GM12891 (cell line): ENCODE results near the gene CNTN2.

ENCODE experiments used
- DNase-seq: peaks from one replicate; pipeline ENCODE4 v3.0.0; 2011; ENCODE audit warnings: low spot score; ENCODE audit not compliant: insufficient read length
- FAIRE-seq: peaks from 2 replicates; lab custom pipeline; 2011; peaks lifted over from hg19 to GRCh38; lab: Jason Lieb, UNC
- PAX5 ChIP-seq: IDR thresholded peaks from 2 replicates; pipeline ENCODE4 v1.6.1; 2011; ENCODE audit warnings: low read length, moderate library complexity, mild to moderate bottlenecking; ENCODE audit not compliant: insufficient read depth, severe bottlenecking
- POLR2A ChIP-seq: IDR thresholded peaks from 2 replicates; pipeline ENCODE4 v1.6.1; 2011; ENCODE audit warnings: low read depth, low read length, control low read depth
- POLR2AphosphoS5 ChIP-seq: IDR thresholded peaks from 2 replicates; pipeline ENCODE4 v1.6.1; 2011; ENCODE audit warnings: low read depth, low read length, control low read depth
- POU2F2 ChIP-seq: IDR thresholded peaks from 2 replicates; pipeline ENCODE4 v1.6.1; 2011; ENCODE audit warnings: low read depth, mild to moderate bottlenecking, control low read depth, low read length, moderate library complexity
- SPI1 ChIP-seq: IDR thresholded peaks from 2 replicates; pipeline ENCODE4 v1.6.1; 2011; ENCODE audit warnings: low read depth, low read length, control low read depth
- TAF1 ChIP-seq: IDR thresholded peaks from 2 replicates; pipeline ENCODE4 v1.6.1; 2011; ENCODE audit warnings: low read depth, low read length, control low read depth

The CNTN2 gene

GRCh38 chr1:205018381-205018780 is 24.6 kb upstream of the CNTN2 start:
- TF ChIP-seq PAX5: no peak
- TF ChIP-seq POLR2A: no peak
- no peak for TF ChIP-seq POLR2AphosphoS5
- no peak for TF ChIP-seq POU2F2
- TF ChIP-seq TAF1: no peak
- no peak for TF ChIP-seq SPI1
- FAIRE-seq (no peak), DNase-seq (no peak)

- FAIRE-seq (no peak), DNase-seq (no peak)
- TF ChIP-seq TAF1 (no peak), POLR2AphosphoS5 (no peak), PAX5 (no peak), SPI1 (no peak)
Measured at GRCh38 chr1:205020466-205020865, 22.5 kb upstream of the CNTN2 start.

GRCh38 chr1:205024679-205025078 is 18.3 kb upstream of the CNTN2 start:
- TF ChIP-seq POLR2AphosphoS5: no peak
- TF ChIP-seq PAX5: no peak
- no peak for TF ChIP-seq POU2F2
- no peak for TF ChIP-seq POLR2A
- no peak for TF ChIP-seq SPI1
- TF ChIP-seq TAF1: no peak
- FAIRE-seq (no peak), DNase-seq (no peak)

- DNase-seq: no peak
- FAIRE-seq: no peak
- TF ChIP-seq POLR2AphosphoS5: no peak
- TF ChIP-seq PAX5: no peak
- TF ChIP-seq POLR2A: no peak
- no peak for TF ChIP-seq TAF1
- TF ChIP-seq SPI1: no peak
- TF ChIP-seq POU2F2: no peak
Measured at GRCh38 chr1:205025239-205025638, 17.8 kb upstream of the CNTN2 start.

GRCh38 chr1:205026181-205026580 is 16.8 kb upstream of the CNTN2 start:
- FAIRE-seq (no peak), DNase-seq (no peak)
- no peak for TF ChIP-seq TAF1

- DNase-seq: no peak
- FAIRE-seq: no peak
- no peak for TF ChIP-seq POLR2AphosphoS5
- no peak for TF ChIP-seq PAX5
Measured at GRCh38 chr1:205028390-205028789, 14.6 kb upstream of the CNTN2 start.

GRCh38 chr1:205028924-205029323 is 14.1 kb upstream of the CNTN2 start:
- TF ChIP-seq POLR2A (no peak), POLR2AphosphoS5 (no peak), POU2F2 (no peak), TAF1 (no peak), PAX5 (no peak)
- DNase-seq (no peak), FAIRE-seq (no peak)

- no peak for TF ChIP-seq POLR2A
- TF ChIP-seq POU2F2: no peak
- no peak for TF ChIP-seq PAX5
- no peak for TF ChIP-seq POLR2AphosphoS5
- no peak for TF ChIP-seq TAF1
- TF ChIP-seq SPI1: no peak
- no peak for FAIRE-seq
- DNase-seq: no peak
Measured at GRCh38 chr1:205030241-205030640, 12.8 kb upstream of the CNTN2 start.

GRCh38 chr1:205030896-205031295 is 12.1 kb upstream of the CNTN2 start:
- FAIRE-seq (no peak), DNase-seq (no peak)
- TF ChIP-seq SPI1 (no peak), POU2F2 (no peak), TAF1 (no peak), POLR2AphosphoS5 (no peak), PAX5 (no peak), POLR2A (no peak)

GRCh38 chr1:205032508-205032907 is 10.5 kb upstream of the CNTN2 start:
- TF ChIP-seq POU2F2 (no peak), PAX5 (no peak), SPI1 (no peak), POLR2A (no peak), POLR2AphosphoS5 (no peak)
- FAIRE-seq (no peak), DNase-seq (no peak)
